HG02610 (cell line): ENCODE data around the gene CRYM.
A peak's percentile ranks its signal among the peaks of the same experiment; 100 is the strongest.
"Not testable (repeated sequence)": the region's sequence is repeated elsewhere in the genome, so short reads cannot be mapped to it uniquely, and the experiment has no call there.

Experiments
- ATAC-seq: cut with Tn5 transposase; IDR thresholded peaks from one replicate; pipeline ENCODE4 v1.9.1; 2021; ENCODE audit warnings: mild to moderate bottlenecking, moderate library complexity; ENCODE audit not compliant: unreplicated experiment

CRYM gene

GRCh38 chr16:21281698-21282389 is 3.8 kb upstream of the CRYM start:
- no peak for ATAC-seq

GRCh38 chr16:21279501-21279900 is 1.4 kb upstream of the CRYM start:
- no peak for ATAC-seq

DNA sequence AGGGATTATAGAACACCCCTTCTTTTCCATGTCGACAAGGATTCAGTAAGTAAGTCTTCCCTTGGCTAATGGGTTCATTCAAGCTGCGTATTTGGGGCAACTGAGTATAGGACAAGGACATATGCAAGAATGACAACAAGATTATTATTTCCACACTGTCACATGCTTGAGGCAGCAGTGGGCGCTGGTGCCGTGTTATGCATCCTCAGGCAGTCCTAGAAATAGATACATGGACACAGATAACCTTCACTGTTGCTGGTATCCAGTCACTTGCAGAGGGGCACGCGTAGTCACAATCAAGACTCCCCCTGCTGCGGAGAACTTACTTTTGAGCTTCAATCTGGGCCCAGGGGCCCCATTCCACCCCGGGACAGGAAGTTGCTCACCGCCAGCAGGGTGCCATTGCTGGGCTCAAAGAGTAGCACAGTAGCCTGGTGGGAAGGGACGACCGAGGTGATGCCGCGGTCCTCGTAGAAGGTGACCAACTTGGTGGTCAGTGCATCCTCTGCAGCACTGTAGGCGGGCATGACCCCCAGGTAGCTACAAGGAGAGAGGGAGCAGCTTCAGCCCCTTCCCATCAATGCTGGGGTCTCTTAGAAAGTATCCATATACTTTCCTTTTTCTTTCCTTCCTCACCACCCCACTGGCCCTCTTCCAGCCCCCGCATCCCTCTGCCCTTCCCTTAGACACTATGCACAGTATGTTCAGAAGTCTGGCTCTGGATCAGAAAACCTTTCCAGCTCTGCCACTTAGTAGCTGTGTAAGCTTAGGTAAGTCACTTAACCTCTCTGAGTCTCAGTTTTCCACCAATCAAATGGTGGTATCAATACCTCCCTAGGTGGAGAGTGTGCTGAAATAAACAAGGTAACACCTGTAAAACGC is 804 bp downstream of the CRYM start:
- ATAC-seq, result no peak

DNA sequence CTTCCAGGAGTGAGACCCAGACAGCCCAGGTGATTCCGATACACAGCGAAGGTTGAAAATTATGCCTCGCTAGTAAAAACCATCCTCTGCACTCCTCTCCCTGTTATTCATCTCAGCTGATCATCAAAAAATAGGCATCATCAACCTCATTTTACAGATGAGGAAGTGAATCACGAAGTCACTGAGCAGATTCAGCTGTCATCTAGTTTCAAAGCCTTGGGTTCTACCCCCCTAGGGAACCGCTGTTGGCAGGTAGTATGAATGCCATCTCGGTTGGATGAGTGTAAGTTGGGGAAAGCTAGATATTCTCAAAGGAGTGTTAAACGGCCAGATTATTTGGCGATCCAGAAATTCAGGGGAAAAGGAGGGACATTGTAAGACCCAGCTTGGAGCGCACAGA is 2.0 kb downstream of the CRYM start:
- no peak for ATAC-seq

DNA sequence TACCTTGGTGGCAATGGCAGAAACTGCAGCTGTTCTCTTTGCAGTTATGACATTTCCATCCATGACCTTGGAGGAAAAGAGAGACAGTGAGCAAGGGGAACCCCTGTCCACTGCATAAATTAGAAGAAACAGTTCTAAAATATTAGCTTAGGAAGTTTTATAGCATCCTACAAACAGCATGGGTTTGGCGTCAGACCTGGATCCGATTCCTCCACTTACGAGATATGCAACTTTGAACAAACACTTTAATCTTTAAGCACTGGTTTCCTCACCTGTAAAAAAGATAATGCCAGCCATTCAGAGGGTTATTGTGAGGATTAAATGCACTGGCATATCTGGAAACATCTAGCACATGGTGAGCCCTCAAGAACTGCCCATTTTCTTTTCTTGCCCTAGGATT is 2.6 kb downstream of the CRYM start:
- ATAC-seq, result no peak

- ATAC-seq, result no peak
Observed at GRCh38 chr16:21274172-21274726, 3.8 kb downstream of the CRYM start.

DNA sequence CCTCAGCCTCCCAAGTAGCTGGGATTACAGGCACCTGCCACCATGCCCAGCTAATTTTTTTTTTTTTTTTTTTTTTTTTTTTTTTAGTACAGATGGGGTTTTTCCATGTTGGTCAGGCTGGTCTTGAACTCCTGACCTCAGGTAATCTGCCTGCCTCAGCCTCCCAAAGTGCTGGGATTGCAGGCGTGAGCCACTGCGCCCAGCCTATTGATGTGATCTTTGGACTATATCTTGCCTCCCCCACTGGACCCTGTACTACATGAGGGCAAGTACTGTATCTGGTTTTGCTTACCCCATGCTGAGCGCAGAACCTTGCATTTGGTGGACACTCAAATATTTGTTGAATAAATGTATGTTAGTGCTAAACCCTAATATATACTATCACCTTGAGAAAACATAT is 5.3 kb downstream of the CRYM start:
- ATAC-seq, result not testable (repeated sequence)

GRCh38 chr16:21272253-21272652 is 5.8 kb downstream of the CRYM start:
- no peak for ATAC-seq

DNA sequence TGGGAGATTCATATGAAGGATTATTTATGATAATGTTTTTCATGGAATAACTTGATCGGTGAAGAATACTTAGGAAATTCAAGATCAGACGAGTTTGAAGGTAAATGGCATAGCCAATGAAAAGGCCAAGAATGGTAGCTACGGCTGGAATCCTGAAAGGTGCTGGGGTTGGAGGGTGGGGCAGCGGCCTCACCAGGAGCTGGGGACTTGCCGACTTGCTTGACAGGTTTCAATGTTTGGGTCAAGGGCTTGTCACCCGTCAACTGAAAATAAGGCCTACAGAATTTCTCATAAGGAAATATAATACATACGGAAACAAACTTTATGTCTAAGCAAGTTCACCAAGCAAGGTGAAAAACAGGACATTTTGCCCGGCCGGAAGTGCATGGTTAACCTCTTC is 9.9 kb downstream of the CRYM start:
- no peak for ATAC-seq

GRCh38 chr16:21267298-21267697 is 10.8 kb downstream of the CRYM start:
- ATAC-seq, result no peak

DNA sequence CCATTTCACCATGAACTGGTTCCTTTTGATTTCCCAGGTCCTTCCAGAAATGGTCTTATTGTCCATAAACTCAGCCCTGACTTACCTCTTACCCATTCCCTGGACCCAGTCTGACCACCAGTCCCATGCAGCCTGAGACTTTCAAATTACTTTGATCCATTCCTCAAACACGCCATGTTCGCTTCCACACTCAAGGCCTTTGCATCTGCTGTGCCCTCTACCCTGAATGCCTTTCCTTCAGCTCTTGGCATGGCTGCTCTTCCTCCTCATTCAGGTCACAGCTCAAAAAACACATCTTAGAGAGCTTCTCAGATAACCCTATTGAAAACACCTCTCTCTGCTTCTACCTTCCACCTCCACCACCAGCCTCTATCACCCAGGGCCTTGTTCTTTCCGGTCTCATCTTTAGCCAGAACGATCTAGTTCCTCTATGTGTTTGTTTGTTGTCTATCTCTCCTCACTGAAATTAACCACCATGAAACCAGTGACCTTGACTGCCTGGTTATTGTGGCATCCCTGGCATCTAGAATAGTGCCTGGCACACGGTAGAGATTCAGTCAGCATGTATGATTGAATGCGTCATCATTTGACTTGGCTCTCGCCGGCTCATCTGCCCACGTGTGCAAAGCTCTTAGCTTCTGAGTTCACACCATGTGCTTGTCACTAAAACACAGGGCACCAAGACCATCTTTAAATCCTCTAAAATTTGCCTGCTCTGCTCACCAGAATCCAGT is 12.8 kb downstream of the CRYM start:
- ATAC-seq, result no peak

GRCh38 chr16:21264571-21265036 is 13.5 kb downstream of the CRYM start:
- no peak for ATAC-seq

- peak; percentile 65 for ATAC-seq
Observed at GRCh38 chr16:21263640-21264570, 14.2 kb downstream of the CRYM start.

DNA sequence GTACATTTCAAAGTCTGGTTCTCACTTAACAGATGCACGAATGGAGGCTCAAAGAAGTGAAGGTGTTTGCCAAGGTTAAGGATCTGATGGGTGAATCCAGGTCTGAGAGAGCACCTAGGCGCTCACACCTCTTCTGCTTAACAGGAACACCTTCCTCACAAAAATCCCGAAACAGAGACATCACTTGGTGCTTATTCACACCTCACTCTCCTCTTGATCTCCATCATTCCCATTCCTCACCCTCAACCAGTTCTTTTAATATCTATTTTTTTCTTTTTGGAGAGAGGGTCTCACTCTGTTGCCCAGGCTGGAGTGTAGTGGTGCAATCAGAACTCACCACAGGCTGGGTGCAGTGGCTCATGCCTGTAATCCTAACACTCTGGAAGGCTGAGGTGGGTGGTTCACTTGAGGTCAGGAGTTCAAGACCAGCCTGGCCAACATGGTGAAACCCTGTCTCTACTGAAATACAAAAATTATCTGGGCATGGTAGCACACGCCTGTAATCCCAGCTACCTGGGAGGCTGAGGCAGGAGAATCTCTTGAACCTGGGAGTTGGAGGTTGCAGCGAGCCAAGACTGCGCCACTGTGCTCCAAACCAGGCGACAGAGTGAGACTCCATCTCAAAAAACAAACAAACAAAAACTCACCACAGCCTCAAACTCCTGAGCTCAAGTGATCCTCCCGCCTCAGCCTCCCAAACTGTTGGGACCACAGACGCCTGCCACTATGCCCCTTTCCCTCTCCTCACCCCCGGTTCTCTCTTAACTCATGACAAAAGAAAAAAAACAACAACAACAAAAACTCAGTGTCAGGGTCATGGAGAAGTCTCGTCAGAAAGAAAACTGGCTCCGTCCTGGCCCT is 15.1 kb downstream of the CRYM start:
- no peak for ATAC-seq

DNA sequence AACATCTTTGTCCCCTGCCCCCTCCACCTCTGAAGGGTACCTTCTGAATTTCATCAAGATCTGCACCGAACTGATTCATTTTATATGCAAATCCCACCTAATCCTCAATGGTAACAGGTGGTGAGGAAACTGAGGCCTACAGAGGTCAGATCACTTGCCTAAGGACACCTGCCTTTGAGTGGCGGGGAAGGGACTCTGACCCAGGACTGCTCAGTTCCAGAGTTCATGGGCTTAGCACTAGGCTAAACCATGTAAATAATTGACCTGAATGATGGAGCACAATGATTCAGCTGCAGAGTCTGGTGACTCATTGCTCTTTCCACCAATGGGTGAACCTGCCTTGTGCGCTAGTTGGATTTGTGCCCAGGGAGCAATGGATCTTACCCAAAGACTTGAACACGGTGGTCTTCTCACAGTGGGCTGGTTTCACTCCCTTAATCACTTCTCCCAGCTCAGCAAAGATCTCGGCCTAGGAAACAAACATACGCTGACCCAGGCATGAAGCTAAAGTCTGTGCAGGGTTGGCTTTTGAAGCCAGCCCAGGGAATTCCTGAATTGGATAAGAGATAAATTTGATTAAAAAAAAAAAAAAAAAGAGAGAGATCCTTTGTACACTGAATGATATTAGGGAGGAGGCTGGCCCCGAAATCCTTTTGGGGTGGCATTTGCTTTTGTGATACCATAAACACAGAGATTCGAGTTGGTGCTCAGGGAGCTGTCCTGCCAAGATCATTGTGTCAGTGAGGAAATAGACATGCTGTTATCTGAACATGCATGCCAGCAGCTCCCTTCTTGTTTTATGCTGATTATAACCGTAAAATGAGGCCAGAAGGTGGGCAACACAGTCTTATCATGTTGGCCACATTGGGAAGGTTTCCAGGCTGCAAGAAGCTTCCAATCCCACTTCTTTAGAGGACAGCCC is 17.0 kb downstream of the CRYM start:
- no peak for ATAC-seq

DNA sequence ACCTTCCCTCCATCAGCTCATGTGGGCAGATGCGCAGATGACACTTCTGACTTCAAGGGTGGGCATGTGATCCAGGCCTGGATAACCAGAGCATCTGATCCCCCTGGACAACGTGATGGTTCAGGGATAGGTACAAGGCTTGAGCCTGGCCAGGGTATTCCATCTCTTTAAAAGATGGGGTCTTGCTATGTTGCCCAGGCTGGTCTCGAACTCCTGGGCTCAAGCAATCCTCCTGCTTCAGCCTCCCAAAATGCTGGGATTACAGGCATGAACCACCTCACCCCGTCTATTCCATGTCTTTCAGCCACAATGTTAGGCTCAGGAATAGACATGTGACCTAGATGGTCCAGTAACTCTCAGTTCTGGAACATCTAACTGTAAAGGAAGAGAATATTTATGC is 20.8 kb downstream of the CRYM start:
- ATAC-seq, result no peak

DNA sequence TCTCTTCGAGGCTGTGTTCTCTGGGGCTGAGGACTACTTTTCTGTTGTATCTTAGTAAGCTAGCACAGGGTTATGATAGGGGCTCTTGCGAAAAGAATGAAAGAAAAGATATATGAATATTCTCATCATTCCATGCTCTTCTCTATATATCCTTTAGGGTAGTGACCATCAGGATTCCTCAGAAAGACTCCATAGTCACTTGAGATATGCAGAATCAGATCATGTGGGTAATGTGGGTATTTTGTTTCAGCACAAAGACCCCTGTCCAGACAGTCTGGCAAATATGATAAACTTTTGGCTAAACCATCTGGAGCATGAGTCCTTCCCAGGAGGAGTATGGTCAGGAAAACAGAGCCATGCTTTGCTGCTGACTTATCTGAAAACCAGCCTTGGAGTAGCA is 21.5 kb downstream of the CRYM start:
- no peak for ATAC-seq

GRCh38 chr16:21253470-21253869 is 24.6 kb downstream of the CRYM start:
- ATAC-seq, result no peak
